Mesenchymal stem cell (in vitro differentiated cells and primary cell): ENCODE measurements around the gene NGEF.

Source experiments
- DNase-seq: peaks from one replicate; pipeline ENCODE4 v3.0.0-alpha.2; 2013
- H2AFZ ChIP-seq: one replicate; pipeline ENCODE4 v1.6.1; 2013; ENCODE audit warnings: low read depth, mild to moderate bottlenecking, control low read depth, inconsistent platforms, low read length, moderate library complexity
- H2AK5ac ChIP-seq: 2 replicates; pipeline ENCODE4 v1.6.1; 2013; ENCODE audit warnings: low read length, moderate library complexity, mild to moderate bottlenecking, inconsistent platforms; ENCODE audit not compliant: severe bottlenecking
- H2BK120ac ChIP-seq: one replicate; pipeline ENCODE4 v1.6.1; 2013; ENCODE audit warnings: low read depth, mild to moderate bottlenecking, inconsistent platforms, low read length, moderate library complexity
- H2BK12ac ChIP-seq, 2 experiments: one replicate each; pipeline ENCODE4 v1.6.1; 2013; ENCODE audit warnings: inconsistent platforms in 2 of 2, low read length in 2 of 2, mild to moderate bottlenecking in 2 of 2, moderate library complexity in 2 of 2, control low read depth in 1 of 2
- H2BK15ac ChIP-seq: one replicate; pipeline ENCODE4 v1.6.1; 2013; ENCODE audit warnings: mild to moderate bottlenecking, low read depth, inconsistent platforms; ENCODE audit not compliant: poor library complexity, severe bottlenecking
- H2BK5ac ChIP-seq: 2 replicates; pipeline ENCODE4 v1.6.1; 2013; ENCODE audit warnings: low read depth, mild to moderate bottlenecking, low read length, control low read depth, inconsistent platforms; ENCODE audit not compliant: poor library complexity, severe bottlenecking
- H3K14ac ChIP-seq, 2 experiments: one replicate each; pipeline ENCODE4 v1.6.1; 2013; ENCODE audit warnings: inconsistent platforms in 2 of 2, low read length in 2 of 2, control low read depth in 1 of 2, mild to moderate bottlenecking in 1 of 2, moderate library complexity in 1 of 2
- H3K18ac ChIP-seq, 2 experiments: one replicate each; pipeline ENCODE4 v1.6.1; 2013; ENCODE audit warnings: inconsistent platforms in 2 of 2, low read length in 2 of 2, control low read depth in 1 of 2, low read depth in 1 of 2, mild to moderate bottlenecking in 1 of 2
- H3K23ac ChIP-seq, 2 experiments: one replicate each; pipeline ENCODE4 v1.6.1; 2013; ENCODE audit warnings: inconsistent platforms in 2 of 2, low read length in 2 of 2, mild to moderate bottlenecking in 2 of 2, moderate library complexity in 2 of 2, control low read depth in 1 of 2
- H3K27ac ChIP-seq: 2 replicates; pipeline ENCODE4 v1.5.1; 2013; ENCODE audit warnings: mild to moderate bottlenecking, moderate library complexity, low read length, control low read depth, inconsistent platforms; ENCODE audit not compliant: poor library complexity, severe bottlenecking
- H3K27me3 ChIP-seq, 2 experiments: 2 replicates each; pipeline versions ENCODE4 v1.6.1 to v1.7.0; 2013; ENCODE audit warnings: low read length in 2 of 2, mild to moderate bottlenecking in 2 of 2, moderate library complexity in 2 of 2, control low read depth in 1 of 2, inconsistent platforms in 1 of 2; ENCODE audit not compliant: control insufficient read depth in 1 of 2, insufficient read depth in 1 of 2
- H3K36me3 ChIP-seq, 2 experiments: 2 replicates each; pipeline versions ENCODE4 v1.6.1 to v1.7.0; 2013; ENCODE audit warnings: low read length in 2 of 2, control low read depth in 1 of 2, inconsistent platforms in 1 of 2, low read depth in 1 of 2, mild to moderate bottlenecking in 1 of 2; ENCODE audit not compliant: insufficient read depth in 2 of 2, control insufficient read depth in 1 of 2
- H3K4ac ChIP-seq, 2 experiments: one replicate each; pipeline ENCODE4 v1.6.1; 2013; ENCODE audit warnings: inconsistent platforms in 2 of 2, low read length in 2 of 2, mild to moderate bottlenecking in 2 of 2, moderate library complexity in 2 of 2, control low read depth in 1 of 2, low read depth in 1 of 2
- H3K4me1 ChIP-seq: 2 replicates; pipeline ENCODE4 v1.6.1; 2013; ENCODE audit warnings: low read depth, low read length, control low read depth; ENCODE audit not compliant: control insufficient read depth, insufficient read depth
- H3K4me2 ChIP-seq: 2 replicates; pipeline ENCODE4 v1.6.1; 2013; ENCODE audit warnings: low read length, mild to moderate bottlenecking, inconsistent platforms; ENCODE audit not compliant: poor library complexity, severe bottlenecking
- H3K4me3 ChIP-seq, 2 experiments: 2 replicates each; pipeline versions ENCODE4 v1.5.1 to v1.7.0; 2013; ENCODE audit warnings: low read length in 2 of 2, mild to moderate bottlenecking in 2 of 2, control low read depth in 1 of 2, low read depth in 1 of 2; ENCODE audit not compliant: insufficient read depth in 1 of 2
- H3K79me1 ChIP-seq: replicated peaks from 2 replicates; pipeline ENCODE4 v1.6.1; 2013; ENCODE audit warnings: mild to moderate bottlenecking, control low read depth, low read length, inconsistent platforms; ENCODE audit not compliant: poor library complexity, severe bottlenecking
- H3K9ac ChIP-seq: 2 replicates; pipeline ENCODE4 v1.7.0; 2013; ENCODE audit warnings: mild to moderate bottlenecking, low read length, moderate library complexity
- H3K9me3 ChIP-seq: 2 replicates; pipeline ENCODE4 v1.7.0; 2013; ENCODE audit warnings: mild to moderate bottlenecking, low read length; ENCODE audit not compliant: control insufficient read depth
- H4K8ac ChIP-seq: one replicate; pipeline ENCODE4 v1.6.1; 2013; ENCODE audit warnings: inconsistent platforms, mild to moderate bottlenecking, low read length, moderate library complexity
- H4K91ac ChIP-seq: one replicate; pipeline ENCODE4 v1.6.1; 2013; ENCODE audit warnings: mild to moderate bottlenecking, low read length, inconsistent platforms
- WGBS: methylation state at CpG from one replicate; pipeline ENCODE4 v1.1.7; 2013; ENCODE audit warnings: mixed read lengths; 5-methylcytosine and 5-hydroxymethylcytosine counted together

The NGEF gene

GRCh38 chr2:233007270-233007669, 5.8 kb downstream of the NGEF start:
- no peaks in the 10 kb centered on the region for H3K36me3 ChIP-seq
- H2BK15ac ChIP-seq = no peak overlapping the region
- no peak overlapping the region for H3K4me3 ChIP-seq
- no peak overlapping the region for H3K18ac ChIP-seq
- H2BK5ac ChIP-seq = no peak overlapping the region
- H4K91ac ChIP-seq = no peak overlapping the region
- no peak overlapping the region for H3K4me2 ChIP-seq
- no peak overlapping the region for H2BK120ac ChIP-seq
- H3K14ac ChIP-seq = no peak overlapping the region
- no peak overlapping the region for H3K23ac ChIP-seq
- no peak overlapping the region for H4K8ac ChIP-seq
- peaks cover 17 to 26% of the 10 kb centered on the region in 2 experiments for H3K27me3 ChIP-seq
- H2BK12ac ChIP-seq = no peak overlapping the region
- H3K27ac ChIP-seq = no peak overlapping the region
- H3K4ac ChIP-seq = no peak overlapping the region
- no peaks in the 10 kb centered on the region for H3K79me1 ChIP-seq
- no peak overlapping the region for H2AFZ ChIP-seq
- H3K9me3 ChIP-seq = no peaks in the 10 kb centered on the region
- no peaks in the 10 kb centered on the region for H3K4me1 ChIP-seq
- 96% methylated on average over 6 of the region's 7 CpGs for WGBS
- no peak for DNase-seq
- no peak overlapping the region for H3K9ac ChIP-seq
- no peak overlapping the region for H2AK5ac ChIP-seq

- no peaks in the 10 kb centered on the region for H3K9me3 ChIP-seq
- no peak overlapping the region for H2BK5ac ChIP-seq
- no peak overlapping the region for H4K8ac ChIP-seq
- no peak overlapping the region for H3K23ac ChIP-seq
- no peak overlapping the region for H2AK5ac ChIP-seq
- no peak overlapping the region for H2AFZ ChIP-seq
- H3K4me2 ChIP-seq = no peak overlapping the region
- no peak overlapping the region for H3K18ac ChIP-seq
- H4K91ac ChIP-seq = no peak overlapping the region
- no peak overlapping the region for H2BK12ac ChIP-seq
- no peak overlapping the region for H3K9ac ChIP-seq
- peaks cover 17 to 26% of the 10 kb centered on the region in 2 experiments for H3K27me3 ChIP-seq
- H3K27ac ChIP-seq = no peak overlapping the region
- H3K4me1 ChIP-seq = no peaks in the 10 kb centered on the region
- no peaks in the 10 kb centered on the region for H3K79me1 ChIP-seq
- WGBS = 74% methylated on average over 6 of the region's 6 CpGs
- no peak overlapping the region for H2BK15ac ChIP-seq
- no peak overlapping the region for H3K4ac ChIP-seq
- H3K14ac ChIP-seq = no peak overlapping the region
- DNase-seq = no peak
- no peak overlapping the region for H2BK120ac ChIP-seq
- no peaks in the 10 kb centered on the region for H3K36me3 ChIP-seq
- H3K4me3 ChIP-seq = no peak overlapping the region
Observed at GRCh38 chr2:233006648-233007047, 6.4 kb downstream of the NGEF start.

- Histone ChIP-seq H2BK15ac (no peak overlapping the region), H3K9ac (no peak overlapping the region)
Observed at GRCh38 chr2:233005096-233005495, 8.0 kb downstream of the NGEF start.

GRCh38 chr2:233003658-233004555, 9.1 kb downstream of the NGEF start:
- DNase-seq = no peak
- Histone ChIP-seq H3K27ac (no peak overlapping the region), H3K18ac (no peak overlapping the region), H3K4ac (no peak overlapping the region), H2AFZ (no peak overlapping the region), H3K36me3 (no peaks in the 10 kb centered on the region), H4K91ac (no peak overlapping the region), H3K14ac (no peak overlapping the region), H2BK5ac (no peak overlapping the region), H4K8ac (no peak overlapping the region), H3K23ac (no peak overlapping the region), H3K9me3 (no peaks in the 10 kb centered on the region), H3K4me2 (no peak overlapping the region), H3K27me3 (peaks cover 17 to 26% of the 10 kb centered on the region in 2 experiments), H3K4me1 (no peaks in the 10 kb centered on the region), H2BK12ac (no peak overlapping the region), H3K4me3 (no peak overlapping the region), H2BK120ac (no peak overlapping the region), H2AK5ac (no peak overlapping the region), H2BK15ac (no peak overlapping the region), H3K9ac (no peak overlapping the region), H3K79me1 (no peaks in the 10 kb centered on the region)
- WGBS = 83% methylated on average over 9 of the region's 9 CpGs

More at GRCh38 chr2:233005096-233005495, 8.0 kb downstream of the NGEF start:
- no peak for DNase-seq
- Histone ChIP-seq H3K36me3 (no peaks in the 10 kb centered on the region), H2BK12ac (no peak overlapping the region), H3K14ac (no peak overlapping the region), H3K27ac (no peak overlapping the region), H3K23ac (no peak overlapping the region), H3K4ac (no peak overlapping the region), H4K8ac (no peak overlapping the region), H4K91ac (no peak overlapping the region), H3K27me3 (peaks cover 17 to 26% of the 10 kb centered on the region in 2 experiments), H3K4me3 (no peak overlapping the region), H2AFZ (no peak overlapping the region), H3K4me2 (no peak overlapping the region), H2BK120ac (no peak overlapping the region), H2BK5ac (no peak overlapping the region), H3K9me3 (no peaks in the 10 kb centered on the region), H3K79me1 (no peaks in the 10 kb centered on the region), H3K4me1 (no peaks in the 10 kb centered on the region), H2AK5ac (no peak overlapping the region), H3K18ac (no peak overlapping the region)
- WGBS = 95% methylated on average over 6 of the region's 6 CpGs
